ENCODE results near the gene DOLK.

The DOLK gene

DNA sequence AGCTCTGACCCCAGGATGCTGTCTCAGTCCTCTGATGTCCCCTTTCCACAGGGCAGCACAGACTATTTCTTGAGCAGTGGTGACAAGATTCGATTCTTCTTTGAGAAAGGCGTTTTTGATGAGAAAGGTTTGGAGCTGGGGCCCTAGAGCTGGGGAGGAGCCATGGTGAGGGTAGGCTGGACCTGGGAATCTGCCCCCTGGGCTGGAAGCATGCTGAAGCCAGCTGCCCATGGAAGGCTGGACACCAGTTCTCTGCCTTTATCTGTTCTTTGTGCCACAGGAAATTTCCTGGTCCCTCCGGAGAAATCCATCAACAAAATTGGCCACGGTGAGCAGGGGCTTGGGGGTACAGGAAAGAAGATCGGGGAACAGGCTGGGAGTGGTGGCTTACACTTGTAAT is 13.7 kb downstream of the DOLK start:
- no peak for DNase-seq (ENCODE audit: low read depth)

- DNase-seq (ENCODE audit: low read depth): no peak
Measured at GRCh38 chr9:128929560-128929959, 17.8 kb downstream of the DOLK start.

- no peak for DNase-seq (ENCODE audit: low read depth)
Measured at GRCh38 chr9:128928624-128929023, 18.8 kb downstream of the DOLK start.

DNA sequence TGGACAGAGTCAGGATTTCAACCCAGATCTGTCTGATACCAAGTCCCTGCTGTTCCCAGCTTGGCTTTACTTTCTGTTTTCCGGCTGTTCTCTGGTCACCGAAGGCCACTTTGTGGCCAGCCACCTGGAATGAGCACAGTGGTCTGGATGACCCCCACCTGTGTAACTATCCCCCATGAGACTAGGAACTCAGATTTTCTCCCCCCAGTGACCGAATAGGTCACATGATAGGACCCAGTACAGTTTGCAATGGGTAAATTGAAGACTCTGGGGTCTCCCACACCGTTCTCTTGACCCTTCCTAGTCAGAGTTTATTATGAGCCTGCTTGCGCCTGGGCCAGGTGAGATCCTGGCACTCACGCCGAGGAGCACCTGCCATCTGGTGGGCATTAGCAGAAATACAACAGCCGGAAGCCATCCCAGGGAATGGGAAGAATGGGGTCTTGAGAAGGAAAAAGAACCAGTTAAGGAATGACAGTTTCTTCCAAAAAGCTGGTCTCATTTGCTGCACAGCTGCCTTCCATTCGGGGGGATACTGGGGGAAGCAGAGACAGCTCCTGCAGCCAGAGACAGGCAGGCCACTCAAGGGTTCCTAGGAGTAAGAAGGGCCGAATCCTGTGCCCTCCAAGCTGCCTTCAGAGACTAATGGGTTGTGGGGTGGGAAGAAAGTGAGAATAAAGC is 19.5 kb downstream of the DOLK start:
- DNase-seq (ENCODE audit: low read depth): peak; percentile 29

DNA sequence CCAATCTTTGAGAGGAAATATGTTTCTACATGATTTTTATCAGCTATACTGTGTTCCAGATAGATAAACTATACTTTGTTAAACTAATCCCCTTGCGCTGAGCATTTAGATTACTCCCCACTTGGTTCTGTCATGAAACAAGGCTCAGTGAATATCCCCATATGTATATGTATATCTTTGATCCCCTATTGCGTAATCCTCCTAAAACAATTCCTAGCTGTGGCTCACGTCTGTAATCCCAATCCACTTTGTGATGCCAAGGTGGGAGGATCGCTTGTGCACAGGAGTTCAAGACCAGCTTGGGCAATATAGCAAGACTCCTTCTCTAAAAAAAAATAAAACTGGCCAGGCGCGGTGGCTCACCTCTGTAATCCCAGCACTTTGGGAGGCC is 23.9 kb downstream of the DOLK start:
- no peak for DNase-seq (ENCODE audit: low read depth)

DNA sequence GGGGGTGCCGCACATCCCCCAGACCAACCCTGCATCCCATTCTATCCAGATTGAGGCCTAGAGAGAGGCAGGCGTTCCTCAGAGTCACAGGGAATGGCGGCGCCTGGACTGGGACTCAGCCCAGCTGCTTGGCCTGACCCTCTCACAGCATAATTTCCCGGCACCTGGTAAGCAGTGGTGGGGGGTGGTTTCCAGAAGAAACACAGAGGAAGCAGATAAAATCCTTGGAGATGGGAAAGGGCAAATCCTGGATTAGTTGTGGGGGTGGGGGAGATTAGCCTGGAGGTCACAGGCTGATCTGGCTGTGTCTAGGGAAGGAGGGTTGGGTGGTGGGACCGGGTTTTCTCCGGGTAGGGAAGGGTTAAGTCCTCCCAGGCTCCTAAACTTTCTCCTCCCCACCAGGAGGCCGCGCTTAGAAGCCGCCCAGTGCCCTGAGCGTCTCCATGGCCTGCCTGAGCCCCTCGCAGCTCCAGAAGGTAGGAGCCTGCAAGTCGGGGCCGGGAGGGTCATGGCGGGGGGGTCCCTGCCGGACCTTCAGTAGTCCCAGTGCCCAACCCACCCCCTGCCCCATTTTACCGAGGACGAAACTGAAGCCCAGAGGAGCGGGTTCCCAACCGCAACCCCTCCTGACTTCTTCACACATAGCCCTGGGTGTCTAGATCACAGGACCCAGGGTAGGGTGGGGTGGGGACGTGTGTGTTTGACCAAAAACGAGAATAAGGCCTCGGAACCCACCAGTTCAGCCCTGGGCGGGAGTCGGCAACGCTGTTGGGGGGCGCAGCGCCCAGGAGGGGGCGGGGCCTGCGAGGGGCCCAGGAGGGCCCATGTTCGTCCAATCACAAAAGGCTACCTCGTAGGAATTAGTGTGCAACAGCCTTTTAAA is 25.3 kb downstream of the DOLK start:
- DNase-seq (ENCODE audit: low read depth): no peak

DNA sequence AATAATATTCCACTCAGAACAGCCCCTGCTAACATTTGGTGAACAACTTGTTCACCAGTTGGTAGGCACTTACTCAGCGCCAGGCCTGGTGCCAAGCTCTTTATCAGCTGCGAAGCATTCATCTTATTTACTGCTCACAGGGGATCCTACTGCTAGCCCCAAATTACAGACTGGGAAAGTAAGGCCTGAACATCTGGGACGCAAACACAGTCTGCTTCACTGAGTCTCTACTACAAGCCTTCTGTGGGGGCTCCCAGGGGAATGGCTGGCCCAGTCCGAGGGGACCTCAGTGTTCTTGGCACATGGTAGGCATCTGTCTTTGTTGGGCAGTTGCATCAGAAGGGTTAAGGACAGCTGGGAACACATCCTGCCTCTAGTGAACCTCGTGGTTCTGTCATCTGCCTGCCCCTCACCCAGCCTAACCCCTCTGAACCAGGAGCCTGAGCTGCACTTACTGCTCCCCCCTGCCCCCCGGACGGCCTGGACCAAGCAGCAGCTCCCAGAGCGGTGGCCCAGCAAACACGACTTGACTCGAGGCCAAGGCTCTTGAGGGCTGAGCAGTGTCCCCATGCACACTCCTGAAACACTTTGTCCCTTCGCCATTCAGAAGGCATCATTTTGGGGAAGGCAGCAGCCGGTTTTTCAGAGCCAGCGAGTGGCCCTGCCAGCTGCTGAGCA is 26.9 kb downstream of the DOLK start, which contains the start of gene PHYHD1:
TSS of gene PHYHD1 (plus strand) at position 602 of the 678 bp plus-strand sequence. CDS start 1,342 bp downstream, outside the sequence.
- no peak for DNase-seq (ENCODE audit: low read depth)

GRCh38 chr9:128919402-128920089 is 27.9 kb downstream of the DOLK start:
- no peak for DNase-seq (ENCODE audit: low read depth)

GRCh38 chr9:128918921-128919320 is 28.5 kb downstream of the DOLK start:
- no peak for DNase-seq (ENCODE audit: low read depth)

DNA sequence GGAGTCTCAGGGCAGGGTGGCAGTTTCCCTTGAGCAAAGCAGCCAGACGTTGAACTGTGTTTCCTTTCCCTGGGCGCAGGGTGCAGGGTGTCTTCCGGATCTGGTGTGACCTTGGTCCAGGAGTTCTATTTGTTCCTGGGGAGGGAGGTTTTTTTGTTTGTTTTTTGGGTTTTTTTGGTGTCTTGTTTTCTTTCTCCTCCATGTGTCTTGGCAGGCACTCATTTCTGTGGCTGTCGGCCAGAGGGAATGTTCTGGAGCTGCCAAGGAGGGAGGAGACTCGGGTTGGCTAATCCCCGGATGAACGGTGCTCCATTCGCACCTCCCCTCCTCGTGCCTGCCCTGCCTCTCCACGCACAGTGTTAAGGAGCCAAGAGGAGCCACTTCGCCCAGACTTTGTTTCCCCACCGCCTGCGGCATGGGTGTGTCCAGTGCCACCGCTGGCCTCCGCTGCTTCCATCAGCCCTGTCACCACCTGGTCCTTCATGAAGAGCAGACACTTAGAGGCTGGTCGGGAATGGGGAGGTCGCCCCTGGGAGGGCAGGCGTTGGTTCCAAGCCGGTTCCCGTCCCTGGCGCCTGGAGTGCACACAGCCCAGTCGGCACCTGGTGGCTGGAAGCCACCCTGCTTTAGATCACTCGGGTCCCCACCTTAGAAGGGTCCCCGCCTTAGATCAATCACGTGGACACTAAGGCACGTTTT is 30.1 kb downstream of the DOLK start:
- no peak for DNase-seq (ENCODE audit: low read depth)

GRCh38 chr9:128916745-128917144 is 30.7 kb downstream of the DOLK start:
- no peak for DNase-seq (ENCODE audit: low read depth)

DNA sequence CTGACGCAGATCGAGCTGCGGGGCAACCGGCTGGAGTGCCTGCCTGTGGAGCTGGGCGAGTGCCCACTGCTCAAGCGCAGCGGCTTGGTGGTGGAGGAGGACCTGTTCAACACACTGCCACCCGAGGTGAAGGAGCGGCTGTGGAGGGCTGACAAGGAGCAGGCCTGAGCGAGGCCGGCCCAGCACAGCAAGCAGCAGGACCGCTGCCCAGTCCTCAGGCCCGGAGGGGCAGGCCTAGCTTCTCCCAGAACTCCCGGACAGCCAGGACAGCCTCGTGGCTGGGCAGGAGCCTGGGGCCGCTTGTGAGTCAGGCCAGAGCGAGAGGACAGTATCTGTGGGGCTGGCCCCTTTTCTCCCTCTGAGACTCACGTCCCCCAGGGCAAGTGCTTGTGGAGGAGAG is 31.2 kb downstream of the DOLK start:
- DNase-seq (ENCODE audit: low read depth): no peak

DNA sequence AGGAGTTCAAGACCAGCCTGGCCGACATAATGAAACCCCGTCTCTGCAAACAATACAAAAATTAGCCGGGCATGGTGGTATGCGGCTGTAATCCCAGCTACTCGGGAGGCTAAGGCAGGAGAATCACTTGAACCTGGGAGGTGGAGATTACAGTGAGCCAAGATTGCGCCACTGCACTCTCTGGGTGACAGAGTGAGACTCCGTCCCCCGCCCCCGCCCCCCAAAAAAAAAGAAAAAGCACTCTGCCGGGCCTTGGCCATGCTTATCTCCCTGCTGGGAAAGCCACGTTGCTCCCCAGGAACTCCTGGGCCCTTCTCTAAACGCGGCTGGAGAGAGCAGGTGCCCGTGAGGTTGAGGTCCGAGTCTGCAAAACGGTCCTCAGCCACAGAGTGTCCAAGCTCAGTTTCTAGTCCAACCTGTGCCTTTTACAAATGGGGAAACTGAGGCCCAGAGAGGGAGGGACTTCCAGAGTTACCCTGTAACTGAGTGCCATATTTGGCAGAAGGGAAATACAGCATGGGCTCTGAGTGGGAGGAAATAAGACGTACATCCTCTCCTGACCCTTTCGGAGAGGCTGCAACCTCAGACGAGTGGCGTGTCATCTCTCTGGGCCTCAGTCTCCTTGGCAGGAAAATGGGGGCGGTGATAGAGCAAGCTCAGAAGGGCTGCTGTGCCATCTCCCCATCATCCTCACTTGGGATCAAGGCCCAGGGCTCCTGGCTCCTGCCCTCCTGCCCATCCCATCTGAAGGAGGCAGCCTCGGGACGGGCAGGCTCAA is 33.2 kb downstream of the DOLK start:
- no peak for DNase-seq (ENCODE audit: low read depth)

- no peak for DNase-seq (ENCODE audit: low read depth)
Measured at GRCh38 chr9:128913048-128913900, 34.1 kb downstream of the DOLK start.

DNA sequence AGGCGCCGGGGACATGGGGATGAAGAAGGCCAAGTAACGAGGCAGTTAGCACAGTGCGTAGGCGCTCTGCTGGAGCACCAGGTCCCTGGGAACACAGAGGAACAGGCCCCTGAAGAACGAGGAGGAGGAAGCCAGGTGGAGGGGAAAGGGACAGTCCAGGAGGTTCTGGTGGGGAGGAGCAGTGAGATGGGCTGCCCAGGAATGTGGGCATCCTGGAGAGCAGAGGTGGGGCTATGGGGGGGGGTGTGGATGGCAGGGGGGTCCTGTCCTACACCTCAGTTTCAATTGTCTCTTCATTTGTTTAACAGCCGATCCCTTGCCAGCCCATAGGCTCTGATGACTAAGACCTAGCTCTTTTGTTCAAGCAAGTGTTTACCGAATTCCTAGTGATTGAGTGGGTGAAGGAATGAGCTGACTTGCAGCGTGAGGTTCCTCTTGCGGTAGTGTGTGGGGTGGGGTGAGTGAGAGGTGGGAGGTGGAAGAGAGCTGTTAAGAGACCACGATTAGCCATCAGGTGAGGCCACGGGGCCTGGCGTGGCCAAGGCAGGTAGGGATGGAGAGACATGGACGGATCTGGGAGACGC is 35.0 kb downstream of the DOLK start:
- DNase-seq (ENCODE audit: low read depth): no peak

DNA sequence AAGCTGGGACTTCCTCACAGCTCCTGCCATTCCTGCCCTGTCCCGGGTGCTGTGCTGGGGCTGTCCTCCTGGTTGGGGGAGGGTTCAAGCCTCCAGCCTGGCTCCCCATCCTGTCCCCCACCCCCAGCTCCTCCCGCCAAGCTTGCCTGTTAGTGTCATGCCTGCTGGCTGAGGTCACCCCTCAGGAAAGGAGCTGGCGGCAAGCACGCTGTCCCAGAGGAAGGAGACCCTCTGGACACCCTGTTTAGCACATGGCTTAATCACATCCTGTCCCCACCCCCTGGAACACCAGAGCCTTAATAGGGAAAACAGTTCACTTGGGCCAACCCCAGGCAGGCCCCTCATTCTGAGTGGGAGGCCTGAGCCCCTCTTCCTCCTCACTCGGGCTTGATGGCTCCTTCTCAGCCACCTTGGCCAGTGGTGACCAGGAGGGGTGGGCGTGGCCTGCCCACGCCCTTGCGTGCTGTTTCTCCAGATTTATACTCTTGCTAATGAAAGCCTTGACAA is 35.8 kb downstream of the DOLK start:
- DNase-seq (ENCODE audit: low read depth): no peak

DNA sequence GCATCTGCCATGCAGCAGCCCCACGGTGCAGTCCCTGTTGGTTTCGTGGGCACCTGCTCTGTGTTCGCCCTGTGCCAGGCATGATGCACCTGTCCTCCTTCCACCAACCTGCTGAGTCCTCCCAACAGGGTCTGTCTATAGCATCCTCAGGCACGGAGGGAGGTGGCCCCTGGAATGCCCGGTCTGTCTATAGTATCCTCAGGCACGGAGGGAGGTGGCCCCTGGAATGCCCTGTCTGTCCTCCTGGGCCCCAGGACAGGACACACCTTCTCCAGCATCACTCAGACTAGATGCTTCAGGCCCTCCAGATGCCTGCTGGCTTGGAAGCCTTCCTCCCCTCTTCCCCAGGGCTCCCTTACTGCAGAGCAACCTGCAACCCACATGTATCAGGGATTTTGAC is 36.5 kb downstream of the DOLK start:
- no peak for DNase-seq (ENCODE audit: low read depth)

DNA sequence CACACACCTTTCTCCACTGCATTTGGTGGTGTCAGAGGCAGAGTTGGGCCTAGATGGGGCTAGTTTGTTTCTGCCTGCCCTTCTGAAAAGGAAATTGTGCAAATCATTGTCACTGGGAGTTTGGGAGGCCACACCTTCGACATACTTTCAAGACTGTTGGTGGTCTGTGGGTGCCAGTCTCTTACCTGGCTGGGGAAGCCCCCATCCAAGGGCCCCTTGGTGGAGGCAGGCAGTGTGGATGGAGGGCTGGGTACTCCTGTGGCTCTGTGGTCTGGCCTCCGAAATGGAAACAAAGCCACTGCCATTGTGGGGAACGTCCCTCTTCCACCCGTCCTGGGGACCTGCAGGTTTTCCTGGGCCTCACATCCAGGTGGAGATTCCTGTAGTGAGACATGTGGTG is 37.5 kb downstream of the DOLK start:
- DNase-seq (ENCODE audit: low read depth): no peak

DNA sequence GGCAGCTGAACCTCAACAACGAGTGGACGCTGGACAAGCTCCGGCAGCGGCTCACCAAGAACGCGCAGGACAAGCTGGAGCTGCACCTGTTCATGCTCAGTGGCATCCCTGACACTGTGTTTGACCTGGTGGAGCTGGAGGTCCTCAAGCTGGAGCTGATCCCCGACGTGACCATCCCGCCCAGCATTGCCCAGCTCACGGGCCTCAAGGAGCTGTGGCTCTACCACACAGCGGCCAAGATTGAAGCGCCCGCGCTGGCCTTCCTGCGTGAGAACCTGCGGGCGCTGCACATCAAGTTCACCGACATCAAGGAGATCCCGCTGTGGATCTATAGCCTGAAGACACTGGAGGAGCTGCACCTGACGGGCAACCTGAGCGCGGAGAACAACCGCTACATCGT is 39.0 kb downstream of the DOLK start:
- no peak for DNase-seq (ENCODE audit: low read depth)
